ENCODE results near the gene RAC3. TPM values are rescaled to one million over a fixed set of nuclear protein-coding genes. Genes with fewer than 3 reads are reported as not detected.

Gene RAC3
- total RNA-seq, 1 donor, result 9.1 TPM

- no peak for DNase-seq (ENCODE audit: low read depth)
Observed at GRCh38 chr17:81990836-81991683, 40.4 kb upstream of the RAC3 start.

GRCh38 chr17:81991684-81992305 lies 39.7 kb upstream of the RAC3 start:
- DNase-seq (ENCODE audit: low read depth), result peak; percentile 67
- TF ChIP-seq CTCF (IDR thresholded peaks at IDR 0.05; ENCODE audit: insufficient read depth, low read depth, low read length), result no peak
- H3K4me3 ChIP-seq (ENCODE audit: low read depth, low read length), result peak overlapping the region; percentile 18

More at GRCh38 chr17:81990836-81991683, 40.4 kb upstream of the RAC3 start:
- H3K4me3 ChIP-seq (ENCODE audit: low read depth, low read length), result no peak overlapping the region
- no peak for TF ChIP-seq CTCF (IDR thresholded peaks at IDR 0.05; ENCODE audit: insufficient read depth, low read depth, low read length)

GRCh38 chr17:81992306-81993102 lies 39.0 kb upstream of the RAC3 start:
- no peak for TF ChIP-seq CTCF (IDR thresholded peaks at IDR 0.05; ENCODE audit: insufficient read depth, low read depth, low read length)
- H3K4me3 ChIP-seq (ENCODE audit: low read depth, low read length), result no peak overlapping the region
- no peak for DNase-seq (ENCODE audit: low read depth)

- no peak for TF ChIP-seq CTCF (IDR thresholded peaks at IDR 0.05; ENCODE audit: insufficient read depth, low read depth, low read length)
- DNase-seq (ENCODE audit: low read depth), result no peak
- no peak overlapping the region for H3K4me3 ChIP-seq (ENCODE audit: low read depth, low read length)
Observed at GRCh38 chr17:81993729-81994592, 37.5 kb upstream of the RAC3 start.

GRCh38 chr17:81994593-81995462 lies 36.6 kb upstream of the RAC3 start:
- no peak for TF ChIP-seq CTCF (IDR thresholded peaks at IDR 0.05; ENCODE audit: insufficient read depth, low read depth, low read length)
- DNase-seq (ENCODE audit: low read depth), result no peak
- H3K4me3 ChIP-seq (ENCODE audit: low read depth, low read length), result no peak overlapping the region

Measured in fibroblast of villous mesenchyme (primary cell).